Astrocyte (in vitro differentiated cells and primary cell): ENCODE results near the gene STON1.

Experiments
- CTCF ChIP-seq: IDR thresholded peaks from 2 replicates; pipeline ENCODE4 v1.5.1; 2011; ENCODE audit warnings: low read depth, mild to moderate bottlenecking, inconsistent platforms, low read length, moderate library complexity; ENCODE audit not compliant: insufficient read depth
- EZH2 ChIP-seq: IDR thresholded peaks from 2 replicates; pipeline ENCODE4 v1.6.1; 2012; ENCODE audit warnings: mild to moderate bottlenecking, low read length, inconsistent platforms; ENCODE audit not compliant: insufficient read depth

GRCh38 chr2:48507111-48507510 is 22.8 kb upstream of the STON1 start:
- TF ChIP-seq CTCF (no peak), EZH2 (no peak)
